ENCODE results near the gene ZRANB3.
"Not testable (repeated sequence)": the region's sequence is repeated elsewhere in the genome, so short reads cannot be mapped to it uniquely, and the experiment has no call there.

The ZRANB3 gene

GRCh38 chr2:135555311-135555710 lies 24.3 kb upstream of the ZRANB3 start:
- no peak for DNase-seq (ENCODE audit: low read depth in 2 of 2)
- no peak overlapping the region for H3K4me3 ChIP-seq (replicated peaks in 1 of 2; ENCODE audit: low read depth in 2 of 2, low read length in 2 of 2)
- TF ChIP-seq, protein P1, sequence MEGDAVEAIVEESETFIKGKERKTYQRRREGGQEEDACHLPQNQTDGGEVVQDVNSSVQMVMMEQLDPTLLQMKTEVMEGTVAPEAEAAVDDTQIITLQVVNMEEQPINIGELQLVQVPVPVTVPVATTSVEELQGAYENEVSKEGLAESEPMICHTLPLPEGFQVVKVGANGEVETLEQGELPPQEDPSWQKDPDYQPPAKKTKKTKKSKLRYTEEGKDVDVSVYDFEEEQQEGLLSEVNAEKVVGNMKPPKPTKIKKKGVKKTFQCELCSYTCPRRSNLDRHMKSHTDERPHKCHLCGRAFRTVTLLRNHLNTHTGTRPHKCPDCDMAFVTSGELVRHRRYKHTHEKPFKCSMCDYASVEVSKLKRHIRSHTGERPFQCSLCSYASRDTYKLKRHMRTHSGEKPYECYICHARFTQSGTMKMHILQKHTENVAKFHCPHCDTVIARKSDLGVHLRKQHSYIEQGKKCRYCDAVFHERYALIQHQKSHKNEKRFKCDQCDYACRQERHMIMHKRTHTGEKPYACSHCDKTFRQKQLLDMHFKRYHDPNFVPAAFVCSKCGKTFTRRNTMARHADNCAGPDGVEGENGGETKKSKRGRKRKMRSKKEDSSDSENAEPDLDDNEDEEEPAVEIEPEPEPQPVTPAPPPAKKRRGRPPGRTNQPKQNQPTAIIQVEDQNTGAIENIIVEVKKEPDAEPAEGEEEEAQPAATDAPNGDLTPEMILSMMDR (IDR thresholded peaks at IDR 0.05; ENCODE audit: low read depth, low read length), result no peak

DNA sequence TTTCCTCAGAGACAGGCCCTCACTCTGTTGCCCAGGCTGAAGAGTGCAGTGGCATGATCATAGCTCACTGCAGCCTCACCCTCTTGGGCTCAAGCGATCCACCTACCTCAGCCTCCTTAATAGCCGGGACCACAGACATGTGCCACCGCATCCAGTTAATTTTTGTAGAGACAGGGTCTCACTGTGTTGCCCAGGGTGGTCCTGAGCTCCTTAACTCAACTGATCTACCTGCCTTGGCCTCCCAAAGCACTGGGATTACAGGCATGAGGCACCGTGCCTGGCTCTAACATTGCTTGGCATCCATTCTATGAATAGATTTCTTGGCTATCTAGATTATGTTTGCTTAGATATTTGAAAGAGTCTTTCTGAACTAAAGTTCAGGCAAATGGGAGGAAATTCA lies 21.9 kb upstream of the ZRANB3 start:
- TF ChIP-seq, protein P1 (IDR thresholded peaks at IDR 0.05; ENCODE audit: low read depth, low read length), result no peak
- H3K4me3 ChIP-seq (replicated peaks in 1 of 2; ENCODE audit: low read depth in 2 of 2, low read length in 2 of 2), result no peak overlapping the region
- no peak for DNase-seq (ENCODE audit: low read depth in 2 of 2)

DNA sequence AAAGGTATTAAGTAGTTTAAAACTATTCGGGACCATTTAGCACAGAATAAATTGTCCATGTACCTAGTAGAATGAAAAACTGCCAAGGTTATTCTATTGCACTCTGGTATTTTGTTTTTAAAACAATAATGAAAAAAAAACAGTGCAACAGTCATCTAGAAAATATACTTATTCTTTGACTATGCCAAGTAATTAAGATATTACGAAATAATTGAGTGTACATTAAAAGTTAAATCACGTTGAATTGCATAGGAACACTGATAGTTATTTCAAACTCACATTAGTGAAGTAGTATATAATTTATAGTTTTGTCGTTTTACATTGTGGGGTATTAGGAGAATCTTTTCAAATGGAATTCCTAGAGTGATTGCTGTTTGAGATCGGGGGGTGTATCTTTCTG lies 20.3 kb upstream of the ZRANB3 start:
- no peak for DNase-seq (ENCODE audit: low read depth in 2 of 2)
- no peak overlapping the region for H3K4me3 ChIP-seq (replicated peaks in 1 of 2; ENCODE audit: low read depth in 2 of 2, low read length in 2 of 2)
- TF ChIP-seq, protein P1 (IDR thresholded peaks at IDR 0.05; ENCODE audit: low read depth, low read length), result no peak

DNA sequence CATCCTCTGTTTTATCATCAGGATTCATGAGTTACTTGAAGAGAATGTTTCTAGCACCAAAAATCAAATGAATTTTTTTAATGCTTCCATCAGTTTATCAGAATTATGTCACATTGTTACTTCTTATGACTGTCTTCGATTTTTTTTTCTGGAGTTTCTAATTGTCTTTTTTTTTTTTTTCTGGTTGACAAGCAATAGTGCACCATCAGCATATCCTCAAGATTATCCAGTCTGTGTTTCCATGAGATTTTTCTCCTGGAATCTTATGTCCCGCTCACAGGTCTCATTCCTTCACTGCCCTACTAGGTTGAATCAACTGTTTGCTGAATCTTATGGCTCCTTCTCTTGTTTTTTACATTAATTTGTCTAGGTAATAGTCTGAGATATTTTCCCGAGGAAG lies 16.3 kb upstream of the ZRANB3 start:
- DNase-seq (ENCODE audit: low read depth in 2 of 2), result no peak
- TF ChIP-seq, protein P1 (IDR thresholded peaks at IDR 0.05; ENCODE audit: low read depth, low read length), result no peak
- no peak overlapping the region for H3K4me3 ChIP-seq (replicated peaks in 1 of 2; ENCODE audit: low read depth in 2 of 2, low read length in 2 of 2)

- TF ChIP-seq, protein P1 (IDR thresholded peaks at IDR 0.05; ENCODE audit: low read depth, low read length), result no peak
- DNase-seq (ENCODE audit: low read depth in 2 of 2), result no peak
- H3K4me3 ChIP-seq (replicated peaks in 1 of 2; ENCODE audit: low read depth in 2 of 2, low read length in 2 of 2), result no peak overlapping the region
These were observed 15.4 kb upstream of the ZRANB3 start for GRCh38 chr2:135546436-135546835.

DNA sequence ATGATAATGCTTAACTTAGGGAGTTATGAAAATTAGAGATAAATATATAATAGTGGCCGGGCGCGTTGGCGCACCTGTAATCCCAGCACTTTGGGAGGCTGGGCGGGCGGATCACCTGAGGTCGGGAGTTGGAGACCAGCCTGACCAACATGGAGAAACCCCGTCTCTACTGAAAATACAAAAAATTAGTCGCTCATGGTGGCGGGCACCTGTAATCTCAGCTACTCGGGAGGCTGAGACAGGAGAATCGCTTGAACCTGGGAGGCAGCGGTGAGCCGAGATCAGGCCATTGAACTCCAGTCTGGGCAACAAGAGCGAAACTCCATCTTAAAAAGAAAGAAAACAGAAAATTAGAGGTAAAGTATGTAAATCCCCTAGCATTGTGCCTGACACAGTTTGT lies 2.5 kb upstream of the ZRANB3 start:
- DNase-seq (ENCODE audit: low read depth in 2 of 2); H3K4me3 ChIP-seq (replicated peaks in 1 of 2; ENCODE audit: low read depth in 2 of 2, low read length in 2 of 2): not testable (repeated sequence)

DNA sequence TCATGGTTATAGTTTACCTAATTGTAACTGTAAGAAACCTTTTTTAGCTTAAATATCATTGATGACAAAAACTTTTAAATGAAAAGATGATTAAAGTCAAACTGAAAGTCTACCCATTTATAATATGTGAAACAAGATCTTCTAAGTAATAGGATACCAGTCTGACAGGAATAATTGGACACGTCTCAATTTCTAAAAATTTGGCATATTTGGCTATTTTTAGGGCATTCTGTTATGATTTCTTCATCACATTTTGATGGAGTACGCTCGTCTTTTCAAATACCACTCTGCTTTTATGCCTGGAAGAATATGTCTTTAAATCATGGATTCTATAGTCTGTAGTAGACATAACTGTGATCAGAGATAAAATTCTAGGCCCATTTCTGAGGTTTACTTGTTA lies 1.6 kb upstream of the ZRANB3 start:
- TF ChIP-seq, protein P1 (IDR thresholded peaks at IDR 0.05; ENCODE audit: low read depth, low read length), result no peak
- H3K4me3 ChIP-seq (replicated peaks in 1 of 2; ENCODE audit: low read depth in 2 of 2, low read length in 2 of 2), result peak overlapping the region in 1 of 2 donors; percentile 89
- DNase-seq (ENCODE audit: low read depth in 2 of 2), result peak; percentile 5 to 16
